GM21423 (cell line): ENCODE measurements around the gene SPRYD3.
A peak's percentile ranks its signal among the peaks of the same experiment; 100 is the strongest.
"Not testable (repeated sequence)": the region's sequence is repeated elsewhere in the genome, so short reads cannot be mapped to it uniquely, and the experiment has no call there.

ENCODE experiments used
- ATAC-seq: cut with Tn5 transposase; IDR thresholded peaks from one replicate; pipeline ENCODE4 v1.9.1; 2021; ENCODE audit warnings: mild to moderate bottlenecking, moderate library complexity; ENCODE audit not compliant: unreplicated experiment

SPRYD3 gene

DNA sequence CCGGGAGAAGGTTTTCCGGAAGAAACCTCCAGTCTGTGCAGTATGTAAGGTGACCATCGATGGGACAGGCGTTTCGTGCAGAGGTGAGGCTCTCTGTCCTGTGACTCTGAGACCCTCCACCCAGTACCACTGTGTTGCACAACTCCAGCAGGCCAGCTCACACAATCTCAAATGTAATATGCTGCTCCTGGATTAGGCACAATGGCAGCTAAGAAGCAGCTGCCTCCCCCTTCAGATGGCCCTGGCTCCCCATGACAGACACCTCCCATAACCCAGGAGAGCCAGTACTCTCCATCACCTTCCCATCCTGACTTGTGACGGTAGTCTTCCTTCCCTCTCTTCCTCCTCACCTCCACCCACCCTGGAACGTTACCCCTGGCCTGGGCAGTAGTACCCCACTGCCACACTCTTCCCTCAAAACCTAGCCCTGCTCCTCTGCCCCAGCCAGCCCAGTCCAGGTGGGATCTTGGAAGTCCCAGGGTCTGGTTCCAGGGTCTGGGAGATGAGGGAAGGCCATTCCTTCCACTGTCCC lies 27.2 kb downstream of the SPRYD3 start:
- no peak for ATAC-seq

DNA sequence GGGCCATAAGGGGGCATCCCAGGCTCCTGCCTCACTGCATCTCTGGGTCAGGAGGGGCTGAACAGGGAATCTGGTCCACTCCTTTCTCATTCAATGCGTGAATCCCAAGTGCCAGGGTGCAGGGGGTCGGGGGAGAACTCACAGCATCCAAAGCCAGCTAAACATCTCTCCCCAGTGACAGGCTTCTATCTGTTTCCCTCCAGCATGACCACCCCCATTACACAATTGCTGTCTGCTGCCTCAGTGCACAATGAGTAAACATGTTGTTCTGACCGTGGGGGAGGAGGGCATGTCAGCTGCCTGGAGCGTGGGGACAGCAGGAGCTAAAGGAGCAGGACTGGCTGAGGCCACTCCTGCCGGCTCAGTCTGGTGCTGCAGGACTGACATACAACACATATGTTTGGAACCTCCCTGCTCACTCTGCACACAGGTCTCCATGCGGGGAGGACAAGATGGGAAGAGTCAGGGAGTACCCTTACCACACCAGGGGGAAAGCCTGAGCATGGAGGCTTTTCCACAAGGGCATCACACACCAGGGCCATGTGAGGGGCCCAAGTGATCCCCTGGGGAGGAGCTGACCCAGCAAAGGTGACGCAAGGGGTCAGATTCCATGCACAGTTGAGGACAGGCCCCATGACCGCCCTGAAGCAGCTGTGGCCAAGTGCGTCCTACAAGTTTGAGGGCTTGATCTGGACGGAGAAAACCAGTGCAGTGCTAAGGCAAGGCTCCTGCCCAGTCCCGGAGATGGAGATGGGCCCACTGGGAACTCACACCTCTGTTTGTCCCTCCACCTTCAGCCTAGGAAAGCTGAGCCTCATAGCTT lies 27.9 kb downstream of the SPRYD3 start:
- no peak for ATAC-seq

DNA sequence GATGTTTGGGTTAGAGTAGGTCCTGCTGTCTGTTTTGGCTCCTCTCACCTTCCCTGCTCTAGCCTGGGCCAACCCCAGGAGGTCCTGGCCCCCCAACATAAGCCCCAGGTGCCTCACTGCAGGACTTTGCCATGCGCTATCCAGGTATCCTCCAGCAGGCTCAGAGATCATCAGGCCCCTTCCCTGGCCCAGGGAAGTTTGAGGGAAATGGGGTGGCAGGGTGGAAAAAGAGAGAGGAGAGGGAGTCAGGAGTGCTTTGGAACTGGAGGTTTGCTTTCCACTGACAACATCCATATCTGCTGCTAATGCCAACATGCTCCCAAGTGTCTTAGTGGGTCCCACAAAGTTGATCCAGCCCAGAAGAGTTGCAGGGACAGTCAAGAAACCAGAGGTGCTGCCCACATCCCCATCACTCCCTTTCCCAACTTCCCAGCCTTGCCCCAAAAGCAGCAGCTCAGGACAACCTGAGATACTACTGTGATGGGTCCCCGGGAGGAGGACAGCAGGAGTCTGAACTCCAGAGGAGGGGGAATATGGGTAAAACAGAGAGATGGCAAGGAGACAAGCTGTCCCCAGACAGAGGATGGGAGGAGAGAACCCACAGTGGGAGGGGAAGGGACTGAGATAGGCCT lies 28.6 kb downstream of the SPRYD3 start:
- ATAC-seq: no peak

DNA sequence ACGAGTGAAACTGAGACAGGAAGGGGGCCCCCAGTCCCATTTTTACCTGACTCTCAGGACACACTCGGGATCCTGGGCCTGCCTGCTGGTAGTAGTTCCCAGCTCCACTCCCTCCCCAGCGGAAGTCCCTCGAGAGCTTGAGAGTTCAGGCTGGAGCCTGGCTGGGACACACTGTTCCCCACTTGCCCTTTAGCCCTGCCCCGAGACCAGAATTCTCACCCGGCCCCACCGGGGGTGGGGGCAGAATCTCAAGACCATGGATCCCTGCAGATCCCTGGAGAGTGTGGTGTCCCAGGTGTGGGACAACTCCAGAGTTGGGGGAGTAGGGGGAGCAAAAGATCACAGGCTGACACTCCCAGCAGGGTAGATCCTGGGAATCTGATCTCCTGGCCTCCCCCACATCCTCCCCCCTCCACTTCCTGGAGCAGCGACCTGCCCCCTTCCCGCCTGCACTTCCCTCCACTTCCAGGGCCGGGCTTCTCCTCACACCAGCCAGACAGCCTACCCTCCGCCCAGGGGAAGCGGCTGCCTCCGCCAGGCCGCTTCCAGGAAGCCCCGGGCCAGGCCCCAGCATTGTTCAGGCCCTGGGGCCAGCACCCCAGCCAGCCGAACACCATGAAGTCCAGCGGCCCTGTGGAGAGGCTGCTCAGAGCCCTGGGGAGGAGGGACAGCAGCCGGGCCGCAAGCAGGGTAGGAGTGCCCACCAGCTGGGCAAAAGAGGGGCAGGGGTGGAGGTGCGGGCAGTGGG lies 29.4 kb downstream of the SPRYD3 start, which contains the start of gene TNS2:
Gene TNS2 (plus strand): TSS at position 495 of the 748 bp plus-strand sequence. CDS start 121 bp downstream, at position 616.
- ATAC-seq: no peak

DNA sequence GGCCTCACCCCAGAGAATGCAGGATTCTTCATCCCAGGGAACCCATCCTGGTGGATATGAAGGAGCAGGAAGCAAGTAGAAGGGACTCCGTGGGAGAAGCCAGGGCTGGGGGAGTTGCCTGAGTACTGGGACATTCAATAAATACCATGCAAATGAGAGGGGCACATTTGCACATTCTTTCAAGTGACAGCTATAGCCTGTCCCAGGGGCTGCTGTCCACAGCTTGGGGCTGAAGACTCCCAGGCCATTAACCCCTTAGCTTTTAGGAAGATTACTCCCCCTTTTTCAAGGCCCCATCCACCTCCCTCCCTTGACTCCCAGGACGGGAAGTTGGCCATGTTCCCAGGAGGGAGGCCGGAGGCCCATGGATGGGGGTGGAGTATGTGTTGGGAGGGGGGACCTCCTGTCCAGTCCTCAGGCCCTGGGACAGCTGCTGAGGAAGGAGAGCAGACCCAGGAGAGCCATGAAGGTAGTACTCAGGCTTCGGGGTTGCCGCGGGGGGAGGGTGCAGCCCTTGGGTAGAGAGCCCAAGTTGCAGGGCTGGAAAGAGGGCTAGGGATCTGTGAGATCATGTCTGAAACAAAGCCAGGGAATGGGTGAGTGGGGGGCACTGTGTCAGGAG lies 30.3 kb downstream of the SPRYD3 start:
- ATAC-seq: no peak

DNA sequence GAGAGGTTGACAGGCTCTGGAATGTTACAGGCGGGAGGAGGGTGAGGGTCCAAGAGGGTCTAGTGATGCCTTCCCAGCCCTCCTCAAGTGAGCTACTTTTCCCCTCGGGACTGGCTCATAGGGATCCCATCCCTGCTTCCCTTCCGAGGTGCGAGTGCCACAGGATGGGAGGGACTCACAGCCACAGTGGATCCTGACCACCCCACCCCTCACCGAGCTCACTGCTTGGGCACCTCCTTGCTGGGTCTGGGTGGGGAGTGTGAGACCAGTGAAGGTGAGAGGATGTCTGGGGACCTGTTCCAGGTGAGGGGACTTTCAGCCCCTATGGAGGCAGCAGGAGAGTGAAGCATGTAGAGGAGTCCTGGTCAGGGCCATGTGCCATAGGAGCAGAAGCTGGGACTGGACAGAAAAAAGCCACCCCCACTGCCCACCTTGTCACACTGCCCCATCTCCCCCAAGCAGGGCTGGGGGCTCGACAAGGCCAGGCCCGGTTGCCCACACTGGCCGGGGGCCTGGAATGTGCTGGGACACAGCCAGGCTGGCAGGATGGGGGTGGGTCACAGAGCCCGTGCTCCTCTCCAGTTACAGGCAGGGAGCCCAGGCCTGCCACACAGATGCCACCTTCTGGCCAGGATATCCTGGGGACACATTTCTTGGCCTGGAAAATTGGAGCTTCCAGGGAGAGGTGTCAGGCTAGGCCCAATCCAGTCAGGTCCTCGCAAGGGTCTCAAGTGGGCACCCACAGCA lies 31.0 kb downstream of the SPRYD3 start:
- ATAC-seq: no peak

DNA sequence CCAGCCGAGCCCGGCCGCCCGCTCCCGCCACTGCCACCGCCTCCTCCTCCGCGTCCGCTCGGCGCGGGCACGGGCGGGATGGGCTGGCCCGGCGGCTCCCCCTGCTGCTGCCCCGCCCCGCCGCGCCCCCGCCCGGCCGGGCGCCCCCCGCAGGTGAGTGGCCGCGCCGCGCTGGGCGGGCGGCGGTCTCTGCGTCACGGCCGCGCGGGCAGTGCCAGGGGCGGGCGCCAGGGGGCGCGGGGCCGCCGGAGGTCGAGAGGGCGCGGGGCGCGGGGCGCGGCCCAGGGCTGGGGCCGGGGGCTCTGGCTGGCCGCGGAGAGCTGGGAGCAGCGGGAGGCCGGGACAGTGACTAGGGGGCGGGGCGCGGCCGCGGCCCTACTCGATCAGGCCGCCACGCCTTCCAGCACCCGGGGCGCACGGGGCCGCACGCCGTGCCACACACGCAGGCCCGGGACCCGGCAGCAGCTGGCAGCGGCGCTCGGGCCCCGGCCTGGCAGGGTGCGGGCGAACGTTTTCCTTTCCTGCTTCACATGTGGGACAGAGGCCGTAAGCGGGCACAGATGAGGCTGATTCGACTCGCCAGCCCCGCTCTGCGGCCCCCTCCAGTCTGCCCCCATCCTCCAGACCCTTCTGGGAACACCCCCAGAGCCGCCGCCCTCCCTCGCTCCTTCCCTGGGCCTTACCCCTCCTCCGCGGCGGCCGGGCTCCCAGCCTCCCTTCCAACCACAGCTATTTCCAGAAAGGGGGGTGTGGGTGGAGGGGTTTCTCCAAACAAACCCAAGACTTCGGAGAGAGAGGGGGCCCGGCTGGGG lies 31.8 kb downstream of the SPRYD3 start:
- peak; percentile 70 for ATAC-seq

DNA sequence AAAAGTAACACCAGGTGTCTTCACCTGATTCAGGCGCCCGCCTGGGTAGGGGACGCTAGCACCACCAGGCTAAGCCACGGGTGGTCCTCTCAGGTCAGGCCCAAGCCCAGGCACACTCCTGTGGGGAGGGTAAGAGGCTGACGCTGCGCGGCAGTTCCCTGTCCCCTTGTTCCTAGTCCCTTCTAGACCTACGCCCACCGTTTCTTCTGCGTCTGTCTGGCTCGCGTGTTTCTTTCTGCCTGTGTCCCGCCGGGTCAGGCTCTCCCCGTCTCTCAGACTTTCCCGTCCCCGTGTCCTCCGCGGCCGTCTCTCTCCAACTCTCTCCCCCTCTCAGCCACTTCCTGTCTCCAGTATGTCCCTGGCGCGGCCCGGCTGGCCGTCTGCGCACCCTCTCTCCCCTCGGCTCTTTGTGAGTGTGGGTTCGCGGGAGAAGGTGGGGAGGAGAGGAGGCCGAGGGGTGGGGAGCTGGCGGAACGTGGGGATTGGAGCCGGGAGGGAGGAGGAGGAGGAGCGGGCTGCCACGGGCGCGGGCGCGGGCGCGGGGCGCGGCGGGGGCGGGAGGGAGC lies 32.5 kb downstream of the SPRYD3 start:
- ATAC-seq: peak; percentile 38

DNA sequence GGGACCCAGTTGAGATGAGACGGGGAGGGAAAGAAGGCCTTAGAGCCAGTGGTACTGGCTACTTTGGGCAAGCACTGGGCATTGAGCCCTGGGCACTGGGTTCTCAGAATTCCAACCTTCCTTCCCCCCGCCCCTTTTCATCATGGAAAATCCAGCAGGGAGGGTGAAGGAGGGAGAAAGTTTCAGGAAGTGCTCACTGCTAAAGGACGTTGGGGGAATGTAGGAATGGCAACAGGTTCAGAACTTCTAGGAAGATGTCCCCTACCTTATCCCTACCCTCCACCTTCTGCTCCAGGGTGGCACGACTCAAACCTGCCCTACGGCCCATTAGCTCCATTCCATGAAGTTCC lies 33.5 kb downstream of the SPRYD3 start:
- ATAC-seq: no peak

DNA sequence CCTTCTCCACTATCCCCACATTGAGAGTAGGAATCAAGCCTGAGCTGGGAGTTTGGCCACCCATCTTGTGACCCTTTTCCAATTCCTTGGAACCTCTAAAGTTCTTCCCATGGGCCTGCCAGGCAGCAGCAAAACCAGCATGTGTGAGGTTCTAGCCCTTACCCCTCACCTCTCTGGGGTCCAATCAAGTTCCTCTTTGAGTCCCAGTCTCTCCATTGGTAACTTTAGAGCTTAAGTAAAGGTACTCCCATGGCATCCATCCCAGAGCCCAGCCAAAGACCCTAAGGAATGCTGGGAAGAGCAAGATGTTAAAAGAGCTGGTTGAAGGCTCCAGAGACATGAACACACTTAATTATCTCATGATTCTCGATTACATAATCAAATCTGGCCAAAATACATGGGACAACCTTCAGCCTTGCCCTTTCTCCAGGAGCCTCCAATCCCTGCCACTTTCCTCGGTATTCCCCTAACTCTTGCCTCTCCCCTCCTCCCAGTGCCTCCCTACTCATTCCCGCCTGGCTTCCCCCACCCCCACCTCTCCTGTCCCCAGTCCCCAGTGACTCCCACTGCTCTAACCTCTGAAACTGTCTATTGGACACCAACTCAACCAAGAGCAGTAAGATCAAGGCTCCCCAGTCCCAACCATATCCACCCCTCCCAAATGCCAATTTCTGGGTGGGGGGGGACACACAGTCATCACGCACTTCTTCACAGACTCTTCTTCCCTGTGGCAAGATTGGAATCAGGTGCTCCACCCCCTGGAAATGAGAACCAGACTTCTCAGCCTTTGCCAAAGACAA lies 34.1 kb downstream of the SPRYD3 start:
- no peak for ATAC-seq

DNA sequence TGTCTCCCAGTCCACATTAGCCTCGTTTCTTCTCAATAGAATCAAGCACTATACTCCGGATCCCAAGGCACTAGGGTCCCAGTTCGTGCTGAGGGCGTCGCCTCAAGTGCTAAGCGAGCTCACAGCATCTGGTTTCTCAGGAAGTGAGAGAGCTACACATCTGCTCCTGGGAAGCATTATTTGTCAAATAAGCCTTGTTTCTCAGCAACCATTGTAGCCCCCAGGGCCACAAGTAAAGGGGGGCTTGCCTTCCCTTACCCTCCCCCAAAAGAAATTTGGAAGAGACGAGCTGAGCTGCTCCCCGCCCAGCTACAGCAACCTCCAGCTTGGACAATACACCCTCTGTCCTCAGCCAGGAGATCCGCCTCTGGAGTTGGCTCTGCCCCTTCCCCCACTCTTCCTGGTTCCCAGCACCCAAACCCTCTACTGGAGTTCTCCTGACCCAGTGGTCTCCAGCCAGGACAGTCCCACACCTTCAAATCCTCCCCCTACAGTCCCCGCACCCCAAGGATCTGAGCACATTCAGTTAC lies 35.1 kb downstream of the SPRYD3 start:
- ATAC-seq: no peak

DNA sequence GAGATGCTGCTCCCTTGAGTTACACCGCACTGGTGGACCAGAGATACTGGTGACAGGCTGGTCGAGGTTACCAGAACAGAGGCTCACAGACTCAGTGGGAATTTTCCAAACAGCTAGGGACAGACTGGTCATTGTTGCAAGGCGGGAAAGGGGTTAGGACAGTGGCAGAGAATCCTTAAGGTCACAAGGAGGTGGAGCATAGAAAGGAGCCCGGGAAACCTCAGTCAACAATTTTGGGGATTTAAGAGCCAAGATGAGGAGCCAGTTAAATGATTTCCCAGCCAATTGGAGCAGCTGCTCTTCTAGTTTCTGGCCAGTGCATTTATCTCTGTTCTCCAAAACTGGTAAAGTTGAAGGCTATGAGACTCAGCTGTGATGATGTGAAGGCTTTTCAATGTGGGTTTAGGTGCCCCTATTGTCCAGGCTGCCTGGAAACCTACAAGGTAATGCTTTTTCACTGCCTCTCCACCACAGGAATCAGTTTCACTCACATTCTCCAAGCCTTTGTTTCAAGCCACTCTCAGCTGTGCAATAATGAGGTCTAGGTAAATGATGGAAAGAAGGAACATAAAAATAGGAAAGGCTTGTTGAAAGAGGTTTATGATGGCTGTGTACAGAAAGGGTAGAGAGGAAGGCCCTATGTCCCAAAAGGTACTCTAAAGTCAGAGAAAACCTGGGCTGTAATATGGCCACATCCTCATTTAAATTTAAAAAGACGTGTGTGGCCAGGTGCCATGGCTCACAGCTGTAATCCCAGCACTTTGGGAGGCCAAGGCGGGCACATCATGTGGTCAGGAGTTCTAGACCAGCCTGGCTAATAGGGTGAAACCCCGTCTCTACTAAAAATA lies 36.4 kb downstream of the SPRYD3 start:
- ATAC-seq: no peak

DNA sequence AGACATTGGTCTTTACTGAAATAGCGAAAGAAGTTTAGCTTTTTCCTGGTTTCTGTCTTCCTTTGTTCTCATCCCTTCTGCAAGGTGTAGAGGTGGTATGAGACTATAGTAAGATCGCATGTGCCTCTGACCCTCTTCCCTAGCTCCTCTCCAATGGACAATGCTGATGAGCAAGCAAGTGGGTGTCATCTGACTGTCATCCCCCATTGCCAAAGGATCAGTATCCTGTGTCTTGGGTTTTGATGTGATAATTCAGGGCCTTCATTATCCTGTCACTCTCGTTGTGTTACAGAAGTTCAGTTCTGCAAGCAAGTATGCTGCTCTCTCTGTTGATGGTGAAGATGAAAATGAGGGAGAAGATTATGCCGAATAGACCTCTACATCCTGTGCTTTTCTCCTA lies 39.3 kb downstream of the SPRYD3 start:
- ATAC-seq: no peak

DNA sequence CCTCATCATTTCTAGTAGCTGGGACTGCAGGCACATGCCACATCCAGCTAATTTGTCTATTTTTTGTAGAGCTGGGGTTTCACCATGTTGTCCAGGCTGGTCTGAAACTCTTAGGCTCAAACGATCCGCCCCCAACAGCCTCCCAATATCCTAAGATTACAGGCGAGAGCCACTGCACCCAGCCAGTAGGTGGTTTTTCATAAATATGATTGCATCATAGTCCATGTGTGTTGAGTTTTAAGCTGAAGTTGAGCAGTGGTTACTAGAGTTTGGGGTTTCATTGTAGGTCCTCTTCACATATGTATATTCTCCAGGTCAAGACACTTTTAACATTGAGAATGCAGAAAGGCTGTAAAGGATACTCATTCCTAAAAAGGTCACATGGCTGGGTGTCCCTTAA lies 42.4 kb downstream of the SPRYD3 start:
- ATAC-seq: no peak

DNA sequence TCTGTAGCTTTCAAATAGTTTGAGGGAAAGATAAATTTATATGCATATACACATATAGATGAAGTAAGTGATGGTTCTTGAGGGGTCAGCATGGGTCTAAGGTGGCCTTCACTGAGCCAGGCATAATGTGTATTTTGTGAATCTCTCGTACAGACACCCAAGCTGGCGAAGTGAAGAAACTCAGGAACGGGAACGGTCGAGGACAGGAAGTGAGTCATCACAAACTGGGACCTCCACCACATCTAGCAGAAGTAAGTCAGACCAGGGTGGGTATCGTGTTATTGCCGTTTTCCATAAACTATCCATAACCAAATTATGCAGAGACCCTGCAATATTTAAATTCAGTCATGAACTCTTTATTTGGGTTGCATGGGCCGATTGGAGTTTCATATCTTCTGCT lies 44.7 kb downstream of the SPRYD3 start:
- ATAC-seq: no peak

DNA sequence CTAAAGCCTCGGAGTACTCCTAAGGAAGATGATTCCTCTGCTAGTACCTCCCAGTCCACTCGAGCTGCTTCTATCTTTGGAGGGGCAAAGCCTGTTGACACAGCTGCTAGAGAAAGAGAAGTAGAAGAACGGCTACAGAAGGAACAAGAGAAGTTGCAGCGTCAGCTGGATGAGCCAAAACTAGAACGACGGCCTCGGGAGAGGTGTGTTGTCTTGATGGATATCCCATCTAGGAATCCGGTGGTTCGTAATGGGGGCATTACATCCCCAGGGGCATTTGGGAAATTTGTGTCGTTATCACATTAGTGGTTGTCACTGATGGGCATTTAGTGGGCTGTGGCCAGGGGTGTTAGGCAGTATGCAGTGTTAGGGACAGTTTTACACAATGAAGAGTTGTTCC lies 45.4 kb downstream of the SPRYD3 start:
- ATAC-seq: not testable (repeated sequence)

DNA sequence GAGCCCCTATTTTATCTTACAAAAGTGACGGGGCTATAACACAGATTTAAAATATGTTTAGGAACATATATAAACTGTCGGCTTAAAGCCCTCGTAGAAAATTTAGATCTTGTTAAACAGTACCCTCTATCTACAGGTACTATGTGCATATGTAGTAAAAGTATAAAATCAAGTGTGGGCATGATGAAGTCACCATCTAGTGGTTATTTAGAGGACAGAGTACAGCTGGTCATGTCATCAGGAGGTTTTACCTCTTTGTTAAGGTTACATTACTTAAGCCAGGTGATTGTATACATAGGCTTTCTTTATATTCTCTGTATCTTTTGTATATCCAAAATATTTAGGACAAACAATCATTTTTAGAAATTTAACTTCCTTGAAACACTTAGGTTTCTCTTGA lies 47.6 kb downstream of the SPRYD3 start:
- ATAC-seq: no peak
